ENCODE results near the gene KCTD6. TPM values are rescaled to one million over a fixed set of nuclear protein-coding genes. Genes with fewer than 3 reads are reported as not detected.
"Not testable (repeated sequence)": the region's sequence is repeated elsewhere in the genome, so short reads cannot be mapped to it uniquely, and the experiment has no call there.

The KCTD6 gene
- total and polyA plus RNA-seq, 10 donors, result 7.3 to 23.5 (median 10.9) TPM

GRCh38 chr3:58522759-58523425, 31.0 kb downstream of the KCTD6 start:
- no peak for TF ChIP-seq CTCF (IDR thresholded peaks at IDR 0.05 in 8 of 11, conservative IDR thresholded peaks at IDR 0.05 in 3 of 11)
- no peak for TF ChIP-seq POLR2A (IDR thresholded peaks at IDR 0.05)
- no peak for TF ChIP-seq POLR2AphosphoS5 (IDR thresholded peaks at IDR 0.05)
- Histone ChIP-seq H3K9me3 (no peaks in the 10 kb centered on the region), H3K27me3 (replicated peaks in 1 of 7) (no peaks in the 10 kb centered on the region), H3K4me3 (no peak overlapping the region), H3K27ac (no peak overlapping the region), H3K4me1 (peaks cover 0 to 7% (median 0%) of the 10 kb centered on the region in 6 donors), H3K36me3 (no peaks in the 10 kb centered on the region)
- no peak for DNase-seq
- WGBS, 5 donors, result 78 to 93% (median 89%) methylated on average over 5 of the region's 5 CpGs
- intact Hi-C loops (cut with DNase I; ENCODE audit: low total_unique reads), result no loop called here

DNA sequence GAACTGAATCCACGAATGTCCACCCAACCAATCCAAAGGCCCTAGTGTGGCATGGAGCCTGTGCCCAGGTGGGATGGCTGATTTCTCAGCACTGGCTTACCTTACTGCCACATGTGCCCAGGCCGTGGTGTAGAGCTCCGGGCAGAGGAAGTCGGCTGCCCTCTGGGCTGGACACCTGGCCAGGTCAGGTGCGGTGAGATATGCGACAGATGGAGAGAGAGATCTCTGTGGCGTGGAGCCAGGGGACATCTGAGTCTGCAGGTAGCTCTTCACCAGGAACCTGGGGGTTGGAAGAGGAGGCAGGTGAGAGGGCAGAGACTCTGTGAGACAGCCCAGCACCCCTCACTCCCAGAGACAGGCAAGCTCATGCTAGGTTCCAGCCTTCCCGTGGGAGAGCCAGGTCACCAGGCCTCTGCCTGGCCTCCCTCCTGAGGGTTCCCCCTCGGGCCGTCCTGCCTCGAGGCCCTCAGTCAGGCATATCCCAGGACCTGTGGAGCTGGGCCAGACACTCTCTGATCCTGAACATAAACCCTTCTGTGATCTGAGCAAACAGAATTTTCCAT, 32.5 kb downstream of the KCTD6 start:
- Histone ChIP-seq H3K9me3 (no peaks in the 10 kb centered on the region), H3K4me1 (peaks cover 0 to 11% (median 3%) of the 10 kb centered on the region in 6 donors), H3K27ac (no peak overlapping the region), H3K4me3 (no peak overlapping the region), H3K36me3 (no peaks in the 10 kb centered on the region), H3K27me3 (replicated peaks in 1 of 7) (no peaks in the 10 kb centered on the region)
- DNase-seq, result no peak
- 89 to 92% (median 90%) methylated on average over 11 of the region's 11 CpGs for WGBS, 5 donors
- intact Hi-C loops (cut with DNase I; ENCODE audit: low total_unique reads), result no loop called here
- TF ChIP-seq CTCF (IDR thresholded peaks at IDR 0.05 in 8 of 11, conservative IDR thresholded peaks at IDR 0.05 in 3 of 11) (no peak), POLR2A (IDR thresholded peaks at IDR 0.05) (no peak), POLR2AphosphoS5 (IDR thresholded peaks at IDR 0.05) (no peak)

DNA sequence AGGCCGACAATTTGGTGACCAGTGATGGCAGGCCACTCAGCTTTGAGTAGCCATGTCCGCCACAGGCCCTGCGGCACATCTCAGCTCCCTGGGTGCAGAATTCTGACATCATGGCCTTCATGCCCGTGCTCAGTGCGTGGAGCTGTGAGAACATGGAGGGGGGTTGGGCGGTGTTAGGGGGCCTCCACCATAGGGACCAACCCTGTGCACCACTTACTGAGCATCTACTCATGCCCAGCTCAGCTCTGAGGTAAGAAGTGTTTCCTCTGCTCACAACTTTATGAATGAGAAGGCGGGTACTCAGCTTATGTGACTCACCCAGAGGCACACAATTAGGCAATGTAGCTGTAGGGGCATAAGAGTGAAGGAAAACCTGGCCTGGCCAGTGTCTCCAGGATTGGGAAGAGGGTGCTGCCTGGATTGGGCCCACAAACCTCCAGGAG, 34.6 kb downstream of the KCTD6 start:
- Histone ChIP-seq H3K4me3 (no peak overlapping the region), H3K4me1 (peaks cover 0 to 8% (median 0%) of the 10 kb centered on the region in 6 donors), H3K27ac (no peak overlapping the region), H3K36me3 (no peaks in the 10 kb centered on the region), H3K27me3 (replicated peaks in 1 of 7) (no peaks in the 10 kb centered on the region), H3K9me3 (no peaks in the 10 kb centered on the region)
- TF ChIP-seq POLR2AphosphoS5 (IDR thresholded peaks at IDR 0.05), result no peak
- TF ChIP-seq POLR2A (IDR thresholded peaks at IDR 0.05), result no peak
- no peak for TF ChIP-seq CTCF (IDR thresholded peaks at IDR 0.05 in 8 of 11, conservative IDR thresholded peaks at IDR 0.05 in 3 of 11)
- intact Hi-C loops (cut with DNase I; ENCODE audit: low total_unique reads), result no loop called here
- DNase-seq, result no peak
- WGBS, 5 donors, result 75 to 91% (median 85%) methylated on average over 6 to 7 of the region's 7 CpGs

GRCh38 chr3:58527440-58527839, 35.5 kb downstream of the KCTD6 start:
- H3K4me1 ChIP-seq, result peaks cover 0 to 10% (median 1%) of the 10 kb centered on the region in 6 donors
- H3K4me3 ChIP-seq; H3K27me3 ChIP-seq (replicated peaks in 1 of 7); DNase-seq; intact Hi-C loops (cut with DNase I; ENCODE audit: low total_unique reads); H3K27ac ChIP-seq; H3K9me3 ChIP-seq; H3K36me3 ChIP-seq: not testable (repeated sequence)
- WGBS, 5 donors, result 90 to 94% (median 94%) methylated on average over 3 of the region's 3 CpGs
